SK-N-SH treated with all-trans-retinoic acid at 6 μM for 48 hours (cell line): ENCODE measurements around the gene CA9.
"Not testable (repeated sequence)": the region's sequence is repeated elsewhere in the genome, so short reads cannot be mapped to it uniquely, and the experiment has no call there.

Experiments used
- ATAC-seq: fragments of 200-7000 bp; cut with Tn5 transposase; 3 replicates; pipeline ENCODE4 v1.9.1; 2020; ENCODE audit warnings: mild to moderate bottlenecking, moderate library complexity
- ARNTL ChIP-seq: fragments of 450-650 bp; formaldehyde crosslinking; IDR thresholded peaks from 2 replicates; pipeline ENCODE4 v1.5.0; 2020; ENCODE audit warnings: low read depth, mild to moderate bottlenecking, moderate library complexity, borderline replicate concordance
- BACH2 ChIP-seq: fragments of 250-450 bp; sonication (Bioruptor Pico); IDR thresholded peaks from 2 replicates; pipeline ENCODE4 v1.9.0; 2021; ENCODE audit warnings: mild to moderate bottlenecking, borderline replicate concordance
- CSDC2 ChIP-seq: fragments of 250-450 bp; sonication (Bioruptor Pico); IDR thresholded peaks from 2 replicates; pipeline ENCODE4 v1.5.0; 2020; ENCODE audit warnings: mild to moderate bottlenecking, moderate library complexity
- ESRRG ChIP-seq: fragments of 250-450 bp; sonication (Bioruptor Pico); IDR thresholded peaks from 2 replicates; pipeline ENCODE4 v1.6.1; 2021; ENCODE audit warnings: mild to moderate bottlenecking
- GLIS3 ChIP-seq: fragments of 250-450 bp; sonication (Bioruptor Pico); IDR thresholded peaks from 2 replicates; pipeline ENCODE4 v1.5.0; 2020; ENCODE audit warnings: mild to moderate bottlenecking, moderate library complexity
- ISL1 ChIP-seq: fragments of 250-450 bp; sonication (Bioruptor Pico); IDR thresholded peaks from 2 replicates; pipeline ENCODE4 v2.1.2; 2022; ENCODE audit warnings: mild to moderate bottlenecking, moderate library complexity
- PPARA ChIP-seq: fragments of 250-450 bp; sonication (Bioruptor Pico); IDR thresholded peaks from 2 replicates; pipeline ENCODE4 v1.5.0; 2020; ENCODE audit warnings: mild to moderate bottlenecking, borderline replicate concordance
- RARB ChIP-seq: fragments of 250-450 bp; sonication (Bioruptor Pico); IDR thresholded peaks from 2 replicates; pipeline ENCODE4 v1.8.0; 2021; ENCODE audit warnings: mild to moderate bottlenecking, moderate library complexity
- SNAI2 ChIP-seq: fragments of 250-450 bp; sonication (Bioruptor Pico); IDR thresholded peaks from 2 replicates; pipeline ENCODE4 v1.5.0; 2020; ENCODE audit warnings: mild to moderate bottlenecking, moderate library complexity
- TCF4 ChIP-seq: fragments of 250-450 bp; sonication (Bioruptor Pico); IDR thresholded peaks from 2 replicates; pipeline ENCODE4 v1.8.0; 2021; ENCODE audit warnings: mild to moderate bottlenecking, moderate library complexity, borderline replicate concordance
- TOX ChIP-seq: fragments of 250-450 bp; sonication (Bioruptor Pico); IDR thresholded peaks from 2 replicates; pipeline ENCODE4 v1.8.0; 2021; ENCODE audit warnings: mild to moderate bottlenecking, moderate library complexity, borderline replicate concordance
- ZC3H10 ChIP-seq: fragments of 250-450 bp; sonication (Bioruptor Pico); IDR thresholded peaks from 2 replicates; pipeline ENCODE4 v1.5.1; 2021; ENCODE audit warnings: mild to moderate bottlenecking, moderate library complexity
- ZFP3 ChIP-seq: fragments of 250-450 bp; sonication (Bioruptor Pico); IDR thresholded peaks from 2 replicates; pipeline ENCODE4 v1.5.0; 2020; ENCODE audit warnings: mild to moderate bottlenecking, moderate library complexity
- ZFP30 ChIP-seq: fragments of 450-650 bp; formaldehyde crosslinking; IDR thresholded peaks from 2 replicates; pipeline ENCODE4 v1.5.0; 2022; ENCODE audit warnings: mild to moderate bottlenecking, moderate library complexity
- ZNF565 ChIP-seq: fragments of 450-650 bp; formaldehyde crosslinking; conservative IDR thresholded peaks from 2 replicates; pipeline ENCODE4 v1.5.0; 2020; ENCODE audit warnings: low read depth, mild to moderate bottlenecking, moderate library complexity
- ZNF70 ChIP-seq: fragments of 450-650 bp; formaldehyde crosslinking; IDR thresholded peaks from 2 replicates; pipeline ENCODE4 v1.5.0; 2020; ENCODE audit warnings: mild to moderate bottlenecking, moderate library complexity
- ZNF8 ChIP-seq: fragments of 450-650 bp; formaldehyde crosslinking; IDR thresholded peaks from 2 replicates; pipeline ENCODE4 v1.5.0; 2020; ENCODE audit warnings: mild to moderate bottlenecking, moderate library complexity
- TF ChIP-seq, protein P1 (sequence below): fragments of 250-450 bp; sonication (Bioruptor Pico); IDR thresholded peaks from 2 replicates; pipeline ENCODE4 v1.8.0; 2020; ENCODE audit warnings: mild to moderate bottlenecking, moderate library complexity, borderline replicate concordance
- TF ChIP-seq, protein P2 (sequence below): fragments of 250-450 bp; sonication (Bioruptor Pico); IDR thresholded peaks from 2 replicates; pipeline ENCODE4 v1.5.1; 2020; ENCODE audit warnings: low read depth, mild to moderate bottlenecking, moderate library complexity
- TF ChIP-seq, protein P3 (sequence below): fragments of 250-450 bp; sonication (Bioruptor Pico); IDR thresholded peaks from 2 replicates; pipeline ENCODE4 v1.8.0; 2021; ENCODE audit warnings: low read depth, mild to moderate bottlenecking, moderate library complexity, borderline replicate concordance
- TF ChIP-seq, protein P4 (sequence below): fragments of 250-450 bp; sonication (Bioruptor Pico); IDR thresholded peaks from 2 replicates; pipeline ENCODE4 v1.5.0; 2020; ENCODE audit warnings: mild to moderate bottlenecking, moderate library complexity

Gene CA9

DNA sequence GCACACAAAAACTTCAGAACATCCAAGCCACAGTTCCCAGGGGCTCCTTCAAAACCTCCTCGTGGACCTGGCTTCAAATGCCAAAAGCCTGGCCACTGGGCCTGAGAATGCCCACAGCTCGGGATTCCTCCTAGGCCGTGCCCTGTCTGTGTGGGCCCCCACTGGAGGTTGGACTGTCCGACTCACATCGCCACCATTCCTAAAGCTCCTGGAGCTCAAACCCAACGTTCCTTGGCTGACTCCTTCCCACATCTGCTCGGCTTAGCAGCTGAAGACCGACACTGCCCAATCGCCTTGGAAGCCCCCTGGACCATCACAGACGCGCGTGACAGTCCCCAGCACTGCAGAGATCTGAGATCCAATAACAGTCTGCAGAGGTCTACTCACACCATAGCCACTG is 30.7 kb upstream of the CA9 start:
- no peak for TF ChIP-seq CSDC2 (CRISPR knock-in tag)

DNA sequence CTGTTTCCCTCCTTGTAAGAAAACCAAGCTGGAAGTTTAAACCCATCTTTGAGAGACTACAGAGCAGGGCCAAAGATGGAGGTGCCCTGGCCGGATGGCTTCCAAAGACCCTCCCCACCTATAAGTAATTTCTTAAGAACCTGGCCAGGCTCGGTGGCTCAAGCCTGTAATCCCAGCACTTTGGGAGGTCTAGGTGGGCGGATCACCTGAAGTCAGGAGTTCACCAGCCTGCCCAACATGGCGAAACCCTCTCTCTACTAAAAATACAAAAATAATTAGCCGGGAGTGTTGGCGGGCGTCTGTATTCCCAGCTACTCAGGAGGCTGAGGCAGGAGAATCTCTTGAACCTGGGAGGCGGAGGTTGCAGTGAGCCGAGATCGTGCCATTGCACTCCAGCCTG is 28.0 kb upstream of the CA9 start:
- not testable (repeated sequence) for ATAC-seq

More for the DNA sequence above, 30.7 kb upstream of the CA9 start:
- ATAC-seq = no peak

DNA sequence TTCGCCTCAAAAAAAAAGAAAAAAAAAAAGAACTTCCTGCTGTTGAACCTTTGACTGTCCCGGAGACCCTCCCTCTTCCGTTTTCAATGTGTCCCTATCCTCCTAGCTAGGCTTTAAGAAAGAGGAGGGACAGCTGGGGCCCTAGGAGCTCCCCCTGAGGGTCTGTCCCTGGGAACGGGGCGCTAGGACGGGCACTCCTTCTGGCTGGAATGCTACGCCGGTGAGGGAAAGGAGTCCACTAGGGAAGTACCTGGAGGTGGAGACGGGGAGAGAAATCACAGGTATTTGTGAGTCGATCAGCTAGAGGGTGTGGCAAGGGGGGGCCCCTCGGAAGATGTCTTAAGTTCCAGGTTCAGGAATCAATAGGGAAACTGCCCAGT is 27.6 kb upstream of the CA9 start:
- no peak for TF ChIP-seq RARB
- no peak for TF ChIP-seq ARNTL
- ATAC-seq = peak; percentile 26

DNA sequence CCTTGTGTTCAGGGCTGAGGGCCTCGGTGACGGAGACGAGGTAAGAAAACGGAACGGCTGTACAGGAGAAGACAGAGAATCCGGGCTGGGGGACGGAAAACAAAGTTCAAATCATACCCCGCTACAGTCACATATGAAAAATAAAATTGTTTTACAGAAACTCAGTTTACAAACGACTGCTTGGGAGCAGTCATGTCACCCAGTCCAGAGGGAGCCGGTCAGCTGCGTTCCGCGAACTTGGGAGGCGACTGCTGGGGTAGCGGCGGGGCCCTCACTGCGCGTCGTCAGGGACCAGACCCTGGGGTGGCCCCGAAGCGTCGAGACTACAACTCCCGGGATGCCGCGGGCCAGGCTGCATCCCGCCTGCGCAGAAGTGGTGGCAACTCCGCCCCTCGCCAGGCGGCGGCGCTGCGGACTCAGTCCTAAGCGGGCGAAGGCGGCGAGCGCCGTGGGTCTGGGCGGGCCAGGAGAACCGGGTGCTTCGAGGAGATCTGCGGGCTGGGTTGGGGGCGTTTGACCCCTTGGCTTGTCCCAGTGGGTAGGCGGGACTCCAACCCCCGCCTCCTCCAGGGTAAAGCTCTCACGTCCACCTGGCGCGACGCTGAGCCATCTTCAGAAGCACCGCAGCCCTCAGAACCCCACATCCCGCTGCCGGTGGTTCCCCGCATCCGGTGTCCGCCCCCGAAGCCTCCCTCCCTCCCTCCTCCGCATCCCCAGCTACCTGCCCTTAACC is 27.0 kb upstream of the CA9 start:
- TF ChIP-seq ARNTL (no peak), TOX (CRISPR knock-in tag) (no peak), RARB (no peak), BACH2 (no peak), TCF4 (CRISPR knock-in tag) (no peak), ZNF565 (CRISPR knock-in tag) (no peak), ZNF8 (CRISPR knock-in tag) (no peak)
- peak; percentile 98 for ATAC-seq

DNA sequence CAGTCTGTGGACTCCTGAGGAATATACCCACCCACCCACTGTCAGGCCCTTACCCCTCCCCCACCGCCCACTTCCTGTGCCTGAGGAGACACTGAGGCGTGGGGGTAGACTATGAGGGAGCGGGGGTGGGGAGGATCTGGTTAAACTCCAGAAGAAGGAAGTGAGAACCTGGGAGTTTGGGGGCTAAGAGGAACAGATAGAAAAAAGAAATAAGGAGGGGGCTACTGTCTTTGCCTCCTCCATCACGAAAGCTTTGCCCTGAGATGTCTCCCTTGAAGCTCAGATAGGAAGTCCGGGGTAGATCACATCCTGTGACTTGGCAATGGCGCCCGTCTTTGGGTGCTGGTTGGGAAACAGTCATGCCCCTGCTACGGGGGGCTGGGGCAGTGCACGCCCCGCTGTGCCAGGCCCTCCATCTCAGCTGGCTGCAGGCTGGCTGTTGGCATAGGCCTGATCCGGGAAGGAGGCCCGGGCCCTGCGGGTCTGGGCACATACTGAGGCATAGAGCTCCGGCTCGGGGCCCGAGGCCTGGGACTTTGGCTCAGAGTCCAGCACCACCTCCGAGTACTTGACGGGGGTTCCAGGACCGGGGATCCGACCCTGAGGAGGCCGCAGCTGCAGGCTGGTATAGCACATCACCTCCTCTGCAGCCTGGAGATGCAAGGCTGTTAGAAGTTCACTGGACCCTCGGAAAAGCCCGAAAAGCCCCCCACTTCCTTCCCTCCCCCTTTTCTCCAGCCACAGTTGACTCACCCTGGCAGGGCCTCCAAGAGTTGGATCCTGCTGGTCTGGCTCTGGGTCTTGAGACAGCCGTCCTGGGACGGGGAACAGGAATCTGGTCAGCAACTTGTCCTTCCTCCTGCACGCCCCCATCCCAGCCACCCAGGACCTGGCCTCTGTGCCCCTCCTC is 24.0 kb upstream of the CA9 start:
- no peak for ATAC-seq

More for the DNA sequence above, 24.0 kb upstream of the CA9 start:
- TF ChIP-seq ESRRG (CRISPR knock-in tag) (no peak), GLIS3 (CRISPR knock-in tag) (no peak), CSDC2 (CRISPR knock-in tag) (no peak), ZNF565 (CRISPR knock-in tag) (no peak), ZNF70 (no peak), TOX (CRISPR knock-in tag) (no peak), ZFP3 (CRISPR knock-in tag) (no peak), ZFP30 (CRISPR knock-in tag) (no peak), ZNF8 (CRISPR knock-in tag) (no peak), ARNTL (no peak), SNAI2 (CRISPR knock-in tag) (no peak), RARB (no peak), PPARA (CRISPR knock-in tag) (no peak), TCF4 (CRISPR knock-in tag) (no peak), ISL1 (no peak), ZC3H10 (no peak)
- TF ChIP-seq, protein P1, sequence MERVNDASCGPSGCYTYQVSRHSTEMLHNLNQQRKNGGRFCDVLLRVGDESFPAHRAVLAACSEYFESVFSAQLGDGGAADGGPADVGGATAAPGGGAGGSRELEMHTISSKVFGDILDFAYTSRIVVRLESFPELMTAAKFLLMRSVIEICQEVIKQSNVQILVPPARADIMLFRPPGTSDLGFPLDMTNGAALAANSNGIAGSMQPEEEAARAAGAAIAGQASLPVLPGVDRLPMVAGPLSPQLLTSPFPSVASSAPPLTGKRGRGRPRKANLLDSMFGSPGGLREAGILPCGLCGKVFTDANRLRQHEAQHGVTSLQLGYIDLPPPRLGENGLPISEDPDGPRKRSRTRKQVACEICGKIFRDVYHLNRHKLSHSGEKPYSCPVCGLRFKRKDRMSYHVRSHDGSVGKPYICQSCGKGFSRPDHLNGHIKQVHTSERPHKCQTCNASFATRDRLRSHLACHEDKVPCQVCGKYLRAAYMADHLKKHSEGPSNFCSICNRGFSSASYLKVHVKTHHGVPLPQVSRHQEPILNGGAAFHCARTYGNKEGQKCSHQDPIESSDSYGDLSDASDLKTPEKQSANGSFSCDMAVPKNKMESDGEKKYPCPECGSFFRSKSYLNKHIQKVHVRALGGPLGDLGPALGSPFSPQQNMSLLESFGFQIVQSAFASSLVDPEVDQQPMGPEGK (CRISPR knock-in tag) = no peak
- TF ChIP-seq, protein P2, sequence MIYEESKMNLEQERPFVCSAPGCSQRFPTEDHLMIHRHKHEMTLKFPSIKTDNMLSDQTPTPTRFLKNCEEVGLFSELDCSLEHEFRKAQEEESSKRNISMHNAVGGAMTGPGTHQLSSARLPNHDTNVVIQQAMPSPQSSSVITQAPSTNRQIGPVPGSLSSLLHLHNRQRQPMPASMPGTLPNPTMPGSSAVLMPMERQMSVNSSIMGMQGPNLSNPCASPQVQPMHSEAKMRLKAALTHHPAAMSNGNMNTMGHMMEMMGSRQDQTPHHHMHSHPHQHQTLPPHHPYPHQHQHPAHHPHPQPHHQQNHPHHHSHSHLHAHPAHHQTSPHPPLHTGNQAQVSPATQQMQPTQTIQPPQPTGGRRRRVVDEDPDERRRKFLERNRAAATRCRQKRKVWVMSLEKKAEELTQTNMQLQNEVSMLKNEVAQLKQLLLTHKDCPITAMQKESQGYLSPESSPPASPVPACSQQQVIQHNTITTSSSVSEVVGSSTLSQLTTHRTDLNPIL (CRISPR knock-in tag) = no peak
- TF ChIP-seq, protein P3, sequence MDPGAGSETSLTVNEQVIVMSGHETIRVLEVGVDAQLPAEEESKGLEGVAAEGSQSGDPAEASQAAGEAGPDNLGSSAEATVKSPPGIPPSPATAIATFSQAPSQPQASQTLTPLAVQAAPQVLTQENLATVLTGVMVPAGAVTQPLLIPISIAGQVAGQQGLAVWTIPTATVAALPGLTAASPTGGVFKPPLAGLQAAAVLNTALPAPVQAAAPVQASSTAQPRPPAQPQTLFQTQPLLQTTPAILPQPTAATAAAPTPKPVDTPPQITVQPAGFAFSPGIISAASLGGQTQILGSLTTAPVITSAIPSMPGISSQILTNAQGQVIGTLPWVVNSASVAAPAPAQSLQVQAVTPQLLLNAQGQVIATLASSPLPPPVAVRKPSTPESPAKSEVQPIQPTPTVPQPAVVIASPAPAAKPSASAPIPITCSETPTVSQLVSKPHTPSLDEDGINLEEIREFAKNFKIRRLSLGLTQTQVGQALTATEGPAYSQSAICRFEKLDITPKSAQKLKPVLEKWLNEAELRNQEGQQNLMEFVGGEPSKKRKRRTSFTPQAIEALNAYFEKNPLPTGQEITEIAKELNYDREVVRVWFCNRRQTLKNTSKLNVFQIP (CRISPR knock-in tag) = no peak
- TF ChIP-seq, protein P4, sequence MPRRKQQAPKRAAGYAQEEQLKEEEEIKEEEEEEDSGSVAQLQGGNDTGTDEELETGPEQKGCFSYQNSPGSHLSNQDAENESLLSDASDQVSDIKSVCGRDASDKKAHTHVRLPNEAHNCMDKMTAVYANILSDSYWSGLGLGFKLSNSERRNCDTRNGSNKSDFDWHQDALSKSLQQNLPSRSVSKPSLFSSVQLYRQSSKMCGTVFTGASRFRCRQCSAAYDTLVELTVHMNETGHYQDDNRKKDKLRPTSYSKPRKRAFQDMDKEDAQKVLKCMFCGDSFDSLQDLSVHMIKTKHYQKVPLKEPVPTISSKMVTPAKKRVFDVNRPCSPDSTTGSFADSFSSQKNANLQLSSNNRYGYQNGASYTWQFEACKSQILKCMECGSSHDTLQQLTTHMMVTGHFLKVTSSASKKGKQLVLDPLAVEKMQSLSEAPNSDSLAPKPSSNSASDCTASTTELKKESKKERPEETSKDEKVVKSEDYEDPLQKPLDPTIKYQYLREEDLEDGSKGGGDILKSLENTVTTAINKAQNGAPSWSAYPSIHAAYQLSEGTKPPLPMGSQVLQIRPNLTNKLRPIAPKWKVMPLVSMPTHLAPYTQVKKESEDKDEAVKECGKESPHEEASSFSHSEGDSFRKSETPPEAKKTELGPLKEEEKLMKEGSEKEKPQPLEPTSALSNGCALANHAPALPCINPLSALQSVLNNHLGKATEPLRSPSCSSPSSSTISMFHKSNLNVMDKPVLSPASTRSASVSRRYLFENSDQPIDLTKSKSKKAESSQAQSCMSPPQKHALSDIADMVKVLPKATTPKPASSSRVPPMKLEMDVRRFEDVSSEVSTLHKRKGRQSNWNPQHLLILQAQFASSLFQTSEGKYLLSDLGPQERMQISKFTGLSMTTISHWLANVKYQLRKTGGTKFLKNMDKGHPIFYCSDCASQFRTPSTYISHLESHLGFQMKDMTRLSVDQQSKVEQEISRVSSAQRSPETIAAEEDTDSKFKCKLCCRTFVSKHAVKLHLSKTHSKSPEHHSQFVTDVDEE (CRISPR knock-in tag) = no peak
